CD14-positive monocyte (primary cell): ENCODE results near the gene TMEM183A. TPM values are rescaled to one million over a fixed set of nuclear protein-coding genes. Genes with fewer than 3 reads are reported as not detected.

Source experiments
- DNase-seq, 3 donors: peaks; one replicate each; pipeline ENCODE4 v3.0.0-alpha.2; 2011 to 2022
- H2AFZ ChIP-seq: 2 replicates; pipeline ENCODE4 v1.6.0; 2012; ENCODE audit warnings: mild to moderate bottlenecking, low read depth, low read length, inconsistent platforms; ENCODE audit not compliant: insufficient read depth, poor library complexity, severe bottlenecking
- H3K27ac ChIP-seq, 2 donors: 1 replicate in 1 of 2; 2 replicates in 1 of 2; pipeline ENCODE4 v1.5.1; 2012 to 2013; ENCODE audit warnings: low read length in 2 of 2, control low read depth in 1 of 2, inconsistent platforms in 1 of 2, low read depth in 1 of 2, mild to moderate bottlenecking in 1 of 2
- H3K27me3 ChIP-seq, 2 donors: one replicate each; pipeline versions ENCODE4 v1.6.0 to v1.6.1; 2011 to 2013; ENCODE audit warnings: low read length in 2 of 2; ENCODE audit not compliant: control insufficient read depth in 2 of 2, insufficient read depth in 2 of 2
- H3K36me3 ChIP-seq, 2 donors: replicated peaks in 1 of 2; 1 replicate in 1 of 2; 2 replicates in 1 of 2; pipeline versions ENCODE4 v1.5.1 to v1.6.1; 2012 to 2013; ENCODE audit warnings: low read length in 2 of 2, control low read depth in 1 of 2, inconsistent platforms in 1 of 2, mild to moderate bottlenecking in 1 of 2; ENCODE audit not compliant: insufficient read depth in 2 of 2, control insufficient read depth in 1 of 2
- H3K4me1 ChIP-seq, 2 donors: 1 replicate in 1 of 2; 2 replicates in 1 of 2; pipeline versions ENCODE4 v1.5.1 to v1.6.1; 2012 to 2013; ENCODE audit warnings: low read length in 2 of 2, control low read depth in 1 of 2, inconsistent platforms in 1 of 2, mild to moderate bottlenecking in 1 of 2, moderate library complexity in 1 of 2; ENCODE audit not compliant: insufficient read depth in 2 of 2, control insufficient read depth in 1 of 2
- H3K4me2 ChIP-seq: replicated peaks from 2 replicates; pipeline ENCODE3; 2012; ENCODE audit warnings: low read length, moderate library complexity, mild to moderate bottlenecking; ENCODE audit not compliant: poor library complexity, severe bottlenecking; ENCODE audit errors: extremely low read depth
- H3K4me3 ChIP-seq, 3 experiments: fragments of 200-600 bp in 1 of 3; sonication (generic) in 1 of 3; replicated peaks in 1 of 3; 1 replicate in 2 of 3; 2 replicates in 1 of 3; pipeline ENCODE4 v1.5.1; 2011 to 2013; ENCODE audit warnings: low read length in 3 of 3, mild to moderate bottlenecking in 3 of 3, control low read depth in 2 of 3, low read depth in 2 of 3, inconsistent platforms in 1 of 3, moderate library complexity in 1 of 3
- H3K79me2 ChIP-seq: 2 replicates; pipeline ENCODE4 v1.6.0; 2012; ENCODE audit warnings: mild to moderate bottlenecking, control low read depth, inconsistent platforms, low read length, moderate library complexity; ENCODE audit not compliant: insufficient read depth
- H3K9ac ChIP-seq: 2 replicates; pipeline ENCODE4 v1.6.0; 2017; ENCODE audit warnings: low read length, mild to moderate bottlenecking; ENCODE audit not compliant: insufficient read depth, poor library complexity, severe bottlenecking
- H3K9me3 ChIP-seq, 2 donors: replicated peaks in 1 of 2; 1 replicate in 1 of 2; 2 replicates in 1 of 2; pipeline versions ENCODE4 v1.5.1 to v1.6.1; 2012 to 2013; ENCODE audit warnings: low read length in 2 of 2, control low read depth in 1 of 2; ENCODE audit not compliant: control insufficient read depth in 1 of 2, insufficient read depth in 1 of 2
- H4K20me1 ChIP-seq: 2 replicates; pipeline ENCODE4 v1.6.0; 2012; ENCODE audit warnings: mild to moderate bottlenecking, low read length, control low read depth, moderate library complexity; ENCODE audit not compliant: insufficient read depth
- H3K27ac Mint-ChIP-seq, 7 donors: one replicate each; pipeline ENCODE4 v1.8.0; 2020; ENCODE audit warnings: mild to moderate bottlenecking in 7 of 7, mixed read lengths in 7 of 7, moderate library complexity in 6 of 7, inconsistent platforms in 2 of 7
- H3K27me3 Mint-ChIP-seq, 3 donors: one replicate each; pipeline ENCODE4 v1.8.0; 2021 to 2022; ENCODE audit warnings: low read depth in 3 of 3, mild to moderate bottlenecking in 3 of 3, mixed read lengths in 3 of 3, moderate library complexity in 3 of 3, inconsistent platforms in 1 of 3
- H3K36me3 Mint-ChIP-seq, 2 donors: one replicate each; pipeline ENCODE4 v1.8.0; 2020; ENCODE audit warnings: mixed read lengths in 2 of 2, inconsistent platforms in 1 of 2, mild to moderate bottlenecking in 1 of 2
- H3K4me1 Mint-ChIP-seq: one replicate; pipeline ENCODE4 v1.8.0; 2020; ENCODE audit warnings: mild to moderate bottlenecking, mixed read lengths
- H3K4me3 Mint-ChIP-seq, 2 donors: one replicate each; pipeline ENCODE4 v1.8.0; 2020; ENCODE audit warnings: mild to moderate bottlenecking in 2 of 2, mixed read lengths in 2 of 2, moderate library complexity in 1 of 2
- H3K9me3 Mint-ChIP-seq, 7 donors: one replicate each; pipeline ENCODE4 v1.8.0; 2020 to 2022; ENCODE audit warnings: mixed read lengths in 7 of 7, mild to moderate bottlenecking in 6 of 7, moderate library complexity in 6 of 7, inconsistent platforms in 2 of 7
- CTCF ChIP-seq: fragments of 200-600 bp; IDR thresholded peaks from one replicate; pipeline ENCODE4 v1.8.0; 2022; ENCODE audit warnings: antibody characterized with exemption, mild to moderate bottlenecking
- WGBS: methylation state at CpG from one replicate; pipeline ENCODE4 v1.1.5; 2013; ENCODE audit warnings: missing lambda C conversion rate; ENCODE audit not compliant: insufficient coverage; 5-methylcytosine and 5-hydroxymethylcytosine counted together
- intact Hi-C, 2 donors: fragments of 100-400 bp; cut with micrococcal nuclease; formaldehyde crosslinking; loops; one replicate each; pipeline versions ENCODE4 v1.15.0 to v1.15.1; 2023
- polyA plus RNA-seq, 3 donors: library from polyadenylated mRNA; depleted of rRNA in 1 of 3; unstranded in 2 of 3; stranded (reverse) in 1 of 3; fragments of 300-500 nt in 2 of 3; fragments of >200 nt in 1 of 3; fragmentation: Illumina TruSeq in 2 of 3; gene quantifications; 1 replicate in 2 of 3; 2 replicates in 1 of 3; pipeline ENCODE4 v1.2.3, GENCODE V29; 2012 to 2021

Gene TMEM183A
- polyA plus RNA-seq, 3 donors = 60.5 to 84.9 (median 70.0) TPM

DNA sequence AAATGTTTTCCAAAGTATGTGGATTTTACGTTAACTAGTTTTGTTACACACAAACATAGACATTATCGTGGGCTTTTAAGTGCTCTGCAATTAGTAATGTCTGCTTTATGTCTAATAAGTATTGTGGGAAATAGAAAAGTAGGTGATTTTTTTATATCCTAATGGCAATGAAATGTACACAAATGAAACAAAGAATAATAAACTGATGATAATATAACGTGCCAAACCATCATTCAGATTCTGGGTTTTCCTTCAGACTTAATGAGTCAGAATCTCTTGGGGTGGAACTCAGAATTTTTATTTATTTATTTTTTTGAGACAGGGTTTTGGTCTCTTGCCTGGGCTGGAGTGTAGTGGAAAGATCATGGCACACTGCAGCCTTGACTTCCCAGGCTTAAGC lies 2.0 kb downstream of the TMEM183A start:
- peaks cover 63% of the 10 kb centered on the region for H3K79me2 ChIP-seq
- H3K27me3 Mint-ChIP-seq = peaks cover 0 to 3% (median 0%) of the 10 kb centered on the region in 3 donors
- intact Hi-C loops = loop anchor here in 1 of 2 donors (10.0 kb wide), 1 partner anchor 54 kb away; the partner anchor contains the start of gene ADIPOR1
- peaks cover 24% of the 10 kb centered on the region for H3K4me1 Mint-ChIP-seq
- no peak overlapping the region for H3K4me2 ChIP-seq
- no peak overlapping the region for H3K27ac Mint-ChIP-seq
- H3K27me3 ChIP-seq = no peaks in the 10 kb centered on the region
- peaks cover 49 to 56% of the 10 kb centered on the region in 2 donors for H3K36me3 ChIP-seq
- no peak for TF ChIP-seq CTCF
- no peak for DNase-seq
- peaks cover 20 to 23% of the 10 kb centered on the region in 2 donors for H3K4me1 ChIP-seq
- peaks cover 29% of the 10 kb centered on the region for H4K20me1 ChIP-seq
- H3K9ac ChIP-seq = no peak overlapping the region
- no CpG with 5 or more reads among the region's 3 CpGs for WGBS
- H3K9me3 ChIP-seq = no peaks in the 10 kb centered on the region
- peaks cover 0 to 2% (median 0%) of the 10 kb centered on the region in 7 donors for H3K9me3 Mint-ChIP-seq
- H3K4me3 Mint-ChIP-seq = no peak overlapping the region
- peaks cover 34 to 43% of the 10 kb centered on the region in 2 donors for H3K36me3 Mint-ChIP-seq
- H3K4me3 ChIP-seq = no peak overlapping the region
- H2AFZ ChIP-seq = no peak overlapping the region
- H3K27ac ChIP-seq = no peak overlapping the region

DNA sequence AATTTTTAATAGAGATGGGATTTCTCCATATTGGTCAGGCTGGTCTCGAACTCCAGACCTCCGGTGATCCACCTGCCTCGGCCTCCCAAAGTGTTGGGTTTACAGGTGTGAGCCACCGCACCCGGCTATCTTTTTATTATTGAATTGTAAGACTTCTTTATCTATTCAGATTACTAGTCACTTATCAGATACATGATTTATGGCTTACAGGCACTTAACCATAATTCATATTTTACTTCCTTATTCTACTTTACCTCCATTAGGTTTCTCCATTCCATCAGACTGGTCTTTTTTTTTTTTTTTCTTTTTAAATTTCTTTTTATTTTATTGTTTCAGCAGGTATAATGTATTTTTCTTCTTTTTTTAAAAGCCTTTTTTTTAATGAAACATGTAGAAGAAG lies 4.4 kb downstream of the TMEM183A start:
- H3K9me3 Mint-ChIP-seq = no peaks in the 10 kb centered on the region
- peaks cover 46% of the 10 kb centered on the region for H4K20me1 ChIP-seq
- no peak overlapping the region for H3K27ac ChIP-seq
- no peaks in the 10 kb centered on the region for H3K9me3 ChIP-seq
- no peak overlapping the region for H2AFZ ChIP-seq
- peaks cover 56 to 67% of the 10 kb centered on the region in 2 donors for H3K36me3 Mint-ChIP-seq
- no peak overlapping the region for H3K4me3 ChIP-seq
- peaks cover 69% of the 10 kb centered on the region for H3K79me2 ChIP-seq
- no peak overlapping the region for H3K4me3 Mint-ChIP-seq
- no peak overlapping the region for H3K9ac ChIP-seq
- H3K36me3 ChIP-seq = peaks cover 73 to 80% of the 10 kb centered on the region in 2 donors
- DNase-seq = no peak
- H3K27me3 Mint-ChIP-seq = peaks cover 0 to 3% (median 0%) of the 10 kb centered on the region in 3 donors
- intact Hi-C loops = no loop called here
- no peaks in the 10 kb centered on the region for H3K27me3 ChIP-seq
- H3K4me1 ChIP-seq = peaks cover 11 to 13% of the 10 kb centered on the region in 2 donors
- H3K4me2 ChIP-seq = no peak overlapping the region
- no CpG with 5 or more reads among the region's 5 CpGs for WGBS
- H3K27ac Mint-ChIP-seq = no peak overlapping the region
- no peak for TF ChIP-seq CTCF
- peaks cover 12% of the 10 kb centered on the region for H3K4me1 Mint-ChIP-seq
